Liver (tissue), 3 donors: ENCODE measurements around the gene CACNA1S.

Source experiments
- EGR1 ChIP-seq, 2 donors: IDR thresholded peaks; 2 replicates each; pipeline ENCODE4 v1.6.1; 2016 to 2018; ENCODE audit warnings: antibody characterized with exemption in 2 of 2, low read depth in 2 of 2
- RAD21 ChIP-seq, 2 donors: IDR thresholded peaks; 2 replicates each; pipeline ENCODE4 v1.6.1; 2016; ENCODE audit warnings: antibody characterized with exemption in 2 of 2, mild to moderate bottlenecking in 2 of 2
- TF ChIP-seq, protein P1 (sequence below): fragments of 150-350 bp; IDR thresholded peaks from 2 replicates; pipeline ENCODE4 v1.5.1; 2017; ENCODE audit warnings: improper control_type of control experiment, low read depth, low read length; ENCODE audit not compliant: missing input control
- donor health status: healthy.
- donor health status: healthy.

GRCh38 chr1:201034671-201035070, 77.6 kb downstream of the CACNA1S start:
- TF ChIP-seq, protein P1, sequence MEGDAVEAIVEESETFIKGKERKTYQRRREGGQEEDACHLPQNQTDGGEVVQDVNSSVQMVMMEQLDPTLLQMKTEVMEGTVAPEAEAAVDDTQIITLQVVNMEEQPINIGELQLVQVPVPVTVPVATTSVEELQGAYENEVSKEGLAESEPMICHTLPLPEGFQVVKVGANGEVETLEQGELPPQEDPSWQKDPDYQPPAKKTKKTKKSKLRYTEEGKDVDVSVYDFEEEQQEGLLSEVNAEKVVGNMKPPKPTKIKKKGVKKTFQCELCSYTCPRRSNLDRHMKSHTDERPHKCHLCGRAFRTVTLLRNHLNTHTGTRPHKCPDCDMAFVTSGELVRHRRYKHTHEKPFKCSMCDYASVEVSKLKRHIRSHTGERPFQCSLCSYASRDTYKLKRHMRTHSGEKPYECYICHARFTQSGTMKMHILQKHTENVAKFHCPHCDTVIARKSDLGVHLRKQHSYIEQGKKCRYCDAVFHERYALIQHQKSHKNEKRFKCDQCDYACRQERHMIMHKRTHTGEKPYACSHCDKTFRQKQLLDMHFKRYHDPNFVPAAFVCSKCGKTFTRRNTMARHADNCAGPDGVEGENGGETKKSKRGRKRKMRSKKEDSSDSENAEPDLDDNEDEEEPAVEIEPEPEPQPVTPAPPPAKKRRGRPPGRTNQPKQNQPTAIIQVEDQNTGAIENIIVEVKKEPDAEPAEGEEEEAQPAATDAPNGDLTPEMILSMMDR: no peak
- no peak for TF ChIP-seq EGR1 (IDR thresholded peaks at IDR 0.05; ENCODE audit: low read depth in 2 of 2)
- no peak for TF ChIP-seq RAD21 (IDR thresholded peaks at IDR 0.05)
